GM12878 (cell line): ENCODE measurements around the gene ACVR1. TPM values are rescaled to one million over a fixed set of nuclear protein-coding genes. Genes with fewer than 3 reads are reported as not detected.

Source experiments
- ATAC-seq: fragments of 200-7000 bp; cut with Tn5 transposase; 3 replicates; pipeline ENCODE4 v1.9.1; 2020; ENCODE audit warnings: mild to moderate bottlenecking, moderate library complexity
- BruUV-seq: library from RNA; stranded (reverse); fragments of 400-500 nt; replicated peaks from 2 replicates; lab custom pipeline; 2021; lab: Mats Ljungman, UMichigan
- CTCF ChIA-PET: fragments of 300-600 bp; sonication (Branson Sonifier 250); formaldehyde crosslinking; extraction: SDS; loops from one replicate; lab custom pipeline; 2021; ENCODE audit warnings: inconsistent platforms; lab: Yijun Ruan, JAX
- POLR2A ChIA-PET: fragments of 350-600 bp; formaldehyde crosslinking; extraction: SDS; loops from one replicate; lab custom pipeline; 2021; ENCODE audit warnings: inconsistent platforms; lab: Charles Lee
- RAD21 ChIA-PET: fragments of 300-600 bp; sonication (Branson Sonifier 250); formaldehyde crosslinking; loops from one replicate; lab custom pipeline; 2023; ENCODE audit warnings: antibody characterized with exemption; ENCODE audit not compliant: unreplicated experiment; lab: Charles Lee
- SMC1A ChIA-PET: fragments of 300-600 bp; sonication (Branson Sonifier 250); formaldehyde crosslinking; loops from one replicate; lab custom pipeline; 2023; ENCODE audit not compliant: unreplicated experiment, uncharacterized antibody; lab: Charles Lee
- DNase-seq: peaks from one replicate; pipeline ENCODE4 v3.0.0-alpha.2; 2011; ENCODE audit warnings: low read depth, low spot score
- FAIRE-seq: peaks from 3 replicates; lab custom pipeline; 2011; peaks lifted over from hg19 to GRCh38; lab: Jason Lieb, UNC
- H2AFZ ChIP-seq: 2 replicates; pipeline ENCODE4 v1.6.0; 2011; ENCODE audit warnings: low read depth, low read length, control low read depth; ENCODE audit not compliant: control insufficient read depth
- H3K27ac ChIP-seq: 2 replicates; pipeline ENCODE4 v1.5.1; 2011; ENCODE audit warnings: control low read depth; ENCODE audit not compliant: control insufficient read depth, insufficient read depth
- H3K27me3 ChIP-seq, 2 experiments: replicated peaks in 1 of 2; 2 replicates each; pipeline versions ENCODE4 v1.6.0 to v1.6.1; 2011; ENCODE audit warnings: low read length in 1 of 2; ENCODE audit not compliant: control insufficient read depth in 2 of 2, insufficient read depth in 2 of 2
- H3K36me3 ChIP-seq, 2 experiments: 2 replicates each; pipeline ENCODE4 v1.5.1; 2011; ENCODE audit warnings: low read length in 1 of 2; ENCODE audit not compliant: control insufficient read depth in 2 of 2, insufficient read depth in 2 of 2
- H3K4me1 ChIP-seq: 2 replicates; pipeline ENCODE4 v1.6.1; 2011; ENCODE audit warnings: mild to moderate bottlenecking, low read length, moderate library complexity, mixed read lengths; ENCODE audit not compliant: control insufficient read depth, insufficient read depth
- H3K4me2 ChIP-seq: 2 replicates; pipeline ENCODE4 v1.6.0; 2011; ENCODE audit warnings: control low read depth; ENCODE audit not compliant: control insufficient read depth, insufficient read depth
- H3K4me3 ChIP-seq: fragments of 200-600 bp; sonication (generic); 2 replicates; pipeline ENCODE4 v1.5.1; 2016
- H3K79me2 ChIP-seq: 2 replicates; pipeline ENCODE4 v1.6.0; 2011; ENCODE audit warnings: low read length; ENCODE audit not compliant: control insufficient read depth, insufficient read depth
- H3K9ac ChIP-seq: 2 replicates; pipeline ENCODE4 v1.8.0; 2011; ENCODE audit warnings: low read length, control low read depth, mixed read lengths; ENCODE audit not compliant: control insufficient read depth, insufficient read depth
- H3K9me3 ChIP-seq: replicated peaks from 3 replicates; pipeline ENCODE4 v1.5.1; 2011; ENCODE audit warnings: mild to moderate bottlenecking, low read length; ENCODE audit not compliant: control insufficient read depth, insufficient read depth
- H4K20me1 ChIP-seq: 2 replicates; pipeline ENCODE4 v1.6.0; 2011; ENCODE audit not compliant: control insufficient read depth, insufficient read depth
- ASH2L ChIP-seq: fragments of 300-600, 200-600 bp; sonication (generic); IDR thresholded peaks from 2 replicates; pipeline ENCODE4 v1.6.1; 2017; ENCODE audit warnings: low read depth, mild to moderate bottlenecking, borderline replicate concordance
- BHLHE40 ChIP-seq, 2 experiments: fragments of 450-650 bp in 1 of 2; IDR thresholded peaks; 2 replicates each; pipeline ENCODE4 v1.6.1; 2011 to 2017; ENCODE audit warnings: low read depth in 2 of 2, borderline replicate concordance in 1 of 2, improper control_type of control experiment in 1 of 2, low read length in 1 of 2, mild to moderate bottlenecking in 1 of 2
- E2F8 ChIP-seq: fragments of 450-650 bp; IDR thresholded peaks from 2 replicates; pipeline ENCODE4 v1.6.1; 2018; ENCODE audit warnings: mild to moderate bottlenecking, low read depth, moderate library complexity; ENCODE audit not compliant: partially characterized antibody
- GABPA ChIP-seq: IDR thresholded peaks from 2 replicates; pipeline ENCODE4 v1.6.1; 2014; ENCODE audit warnings: antibody characterized with exemption, low read depth, mild to moderate bottlenecking, inconsistent platforms
- IKZF2 ChIP-seq, 2 experiments: fragments of 450-650 bp; IDR thresholded peaks; 2 replicates each; pipeline ENCODE4 v1.6.1; 2017; ENCODE audit warnings: mild to moderate bottlenecking in 2 of 2, moderate library complexity in 2 of 2
- KLF5 ChIP-seq: fragments of 450-650 bp; IDR thresholded peaks from 2 replicates; pipeline ENCODE4 v1.6.1; 2014; ENCODE audit warnings: mild to moderate bottlenecking; ENCODE audit not compliant: partially characterized antibody
- MTA2 ChIP-seq: fragments of 450-650 bp; IDR thresholded peaks from 2 replicates; pipeline ENCODE4 v1.6.1; 2016; ENCODE audit warnings: low read depth, mild to moderate bottlenecking, moderate library complexity
- NBN ChIP-seq: fragments of 450-650 bp; IDR thresholded peaks from 2 replicates; pipeline ENCODE4 v1.6.1; 2016
- PML ChIP-seq: IDR thresholded peaks from 2 replicates; pipeline ENCODE4 v1.6.1; 2012; ENCODE audit warnings: low read length, inconsistent platforms
- POLR2AphosphoS5 ChIP-seq: IDR thresholded peaks from 2 replicates; pipeline ENCODE4 v1.6.1; 2011; ENCODE audit warnings: mild to moderate bottlenecking, low read length, inconsistent platforms
- TCF3 ChIP-seq: IDR thresholded peaks from 2 replicates; pipeline ENCODE4 v1.6.1; 2012; ENCODE audit warnings: low read depth, mild to moderate bottlenecking, low read length, borderline replicate concordance; ENCODE audit not compliant: insufficient read depth
- ZNF384 ChIP-seq: IDR thresholded peaks from 2 replicates; pipeline ENCODE4 v1.6.1; 2012; ENCODE audit warnings: low read depth, mild to moderate bottlenecking, low read length, improper control_type of control experiment, borderline replicate concordance
- WGBS: methylation state at CpG from one replicate; pipeline ENCODE4 v1.1.6; 2016; ENCODE audit warnings: low lambda C conversion rate; ENCODE audit not compliant: insufficient replicate concordance, insufficient coverage; ENCODE audit errors: missing lambda C conversion rate; 5-methylcytosine and 5-hydroxymethylcytosine counted together
- in situ Hi-C: fragments of 300-500 bp; cut with MboI; formaldehyde crosslinking; loops from 9 replicates; pipeline ENCODE4 v1.14.3; 2018; ENCODE audit warnings: mixed read lengths
- intact Hi-C: fragments of 100-400 bp; cut with micrococcal nuclease; formaldehyde crosslinking; loops from one replicate; pipeline ENCODE4 v1.14.2; 2022; ENCODE audit not compliant: unreplicated experiment
- polyA plus RNA-seq, 11 experiments: library from polyadenylated mRNA; depleted of rRNA in 4 of 11; unstranded in 6 of 11; stranded (reverse) in 5 of 11; fragments of >200 nt; fragmentation: Nextera tagmentation in 4 of 11; fragmentation: Illumina TruSeq in 1 of 11; extraction: Ambion mirVana in 4 of 11; extraction: Trizol in 1 of 11; gene quantifications; 1 replicate in 1 of 11; 2 replicates in 10 of 11; pipeline versions ENCODE4 v1.2.1 to v1.2.3, GENCODE V29; 2011 to 2016; ENCODE audit warnings: inconsistent platforms in 2 of 11, missing spikeins in 2 of 11, low read depth in 1 of 11
- total RNA-seq, 4 experiments: library from RNA; depleted of rRNA in 3 of 4; stranded (reverse); fragments of >200 nt in 3 of 4; fragmentation: Illumina TruSeq in 1 of 4; extraction: Trizol in 1 of 4; gene quantifications; 2 replicates each; pipeline versions ENCODE4 v1.2.1 to v1.2.3, GENCODE V29; 2013 to 2021

The ACVR1 gene
- total and polyA plus RNA-seq, 10 of the 15 experiments (the other 5 are each of a cell fraction or from before 2014, with no cell fraction given): 0.06 to 0.24 (median 0.14) TPM; not detected in 4

- Histone ChIP-seq H3K79me2 (no peaks in the 10 kb centered on the region), H3K4me2 (no peak overlapping the region)
- ATAC-seq: no peak
- POLR2A ChIA-PET: no interaction called here
- no TSS peak for BruUV-seq
- RAD21 ChIA-PET: no interaction called here
- in situ Hi-C loops (no loop called here), intact Hi-C loops (no loop called here)
- TF ChIP-seq NBN: no peak
- no peak for TF ChIP-seq BHLHE40 (IDR thresholded peaks at IDR 0.05; ENCODE audit: borderline replicate concordance in 1 of 2, low read depth in 2 of 2, low read length in 1 of 2)
- no peak for TF ChIP-seq KLF5
- no peak for TF ChIP-seq IKZF2 (IDR thresholded peaks at IDR 0.05)
- no peak for TF ChIP-seq PML
- no peak for TF ChIP-seq POLR2AphosphoS5
- TF ChIP-seq ZNF384: no peak
- TF ChIP-seq GABPA: no peak
- TF ChIP-seq, all 136 proteins: peak for 0
- FAIRE-seq (no peak), DNase-seq (no peak)
- no peak overlapping the region for H3K9ac ChIP-seq
- H3K4me3 ChIP-seq: no peak overlapping the region
- H4K20me1 ChIP-seq: no peaks in the 10 kb centered on the region
- no peak overlapping the region for H3K27ac ChIP-seq
- H3K36me3 ChIP-seq: no peaks in the 10 kb centered on the region
- ChIA-PET SMC1A (interaction anchor here (0.6 kb wide), 1 partner anchor 716 kb away, joined by 3 read pairs; no protein-coding TSS in a partner anchor), CTCF (interaction anchor here (0.6 kb wide), 2 partner anchors 54 to 533 kb away, joined by 3 read pairs; no protein-coding TSS in a partner anchor)
- H3K4me1 ChIP-seq: no peaks in the 10 kb centered on the region
- H2AFZ ChIP-seq: no peak overlapping the region
- H3K9me3 ChIP-seq: no peaks in the 10 kb centered on the region
- 77% methylated on average over 4 of the region's 4 CpGs for WGBS
- no peaks in the 10 kb centered on the region for H3K27me3 ChIP-seq
Observed at GRCh38 chr2:157857881-157858280, 18.2 kb downstream of the ACVR1 start.

GRCh38 chr2:157856187-157856515, 20.0 kb downstream of the ACVR1 start:
- 91% methylated on average over 2 of the region's 2 CpGs for WGBS
- Histone ChIP-seq H4K20me1 (no peaks in the 10 kb centered on the region), H3K4me1 (no peaks in the 10 kb centered on the region), H3K4me3 (no peak overlapping the region), H3K9me3 (no peaks in the 10 kb centered on the region), H3K27me3 (no peaks in the 10 kb centered on the region), H3K36me3 (no peaks in the 10 kb centered on the region), H3K9ac (no peak overlapping the region), H2AFZ (no peak overlapping the region), H3K27ac (no peak overlapping the region), H3K4me2 (no peak overlapping the region), H3K79me2 (no peaks in the 10 kb centered on the region)
- no TSS peak for BruUV-seq
- FAIRE-seq: no peak
- CTCF ChIA-PET: no interaction called here
- SMC1A ChIA-PET: no interaction called here
- POLR2A ChIA-PET: no interaction called here
- in situ Hi-C loops (no loop called here), intact Hi-C loops (no loop called here)
- DNase-seq: no peak
- RAD21 ChIA-PET: no interaction called here
- TF ChIP-seq TCF3 (no peak), NBN (no peak), E2F8 (no peak), ASH2L (no peak), MTA2 (no peak)
- ATAC-seq: no peak
